NCI-H2081 treated with DMSO at 0.1 percent for 48 hours (cell line): ENCODE data around the gene FUT3.
"Not testable (repeated sequence)": the region's sequence is repeated elsewhere in the genome, so short reads cannot be mapped to it uniquely, and the experiment has no call there.

Source experiments
- DNase-seq: peaks from one replicate; lab custom pipeline; 2025; lab: John Stamatoyannopoulos, UW

The FUT3 gene

DNA sequence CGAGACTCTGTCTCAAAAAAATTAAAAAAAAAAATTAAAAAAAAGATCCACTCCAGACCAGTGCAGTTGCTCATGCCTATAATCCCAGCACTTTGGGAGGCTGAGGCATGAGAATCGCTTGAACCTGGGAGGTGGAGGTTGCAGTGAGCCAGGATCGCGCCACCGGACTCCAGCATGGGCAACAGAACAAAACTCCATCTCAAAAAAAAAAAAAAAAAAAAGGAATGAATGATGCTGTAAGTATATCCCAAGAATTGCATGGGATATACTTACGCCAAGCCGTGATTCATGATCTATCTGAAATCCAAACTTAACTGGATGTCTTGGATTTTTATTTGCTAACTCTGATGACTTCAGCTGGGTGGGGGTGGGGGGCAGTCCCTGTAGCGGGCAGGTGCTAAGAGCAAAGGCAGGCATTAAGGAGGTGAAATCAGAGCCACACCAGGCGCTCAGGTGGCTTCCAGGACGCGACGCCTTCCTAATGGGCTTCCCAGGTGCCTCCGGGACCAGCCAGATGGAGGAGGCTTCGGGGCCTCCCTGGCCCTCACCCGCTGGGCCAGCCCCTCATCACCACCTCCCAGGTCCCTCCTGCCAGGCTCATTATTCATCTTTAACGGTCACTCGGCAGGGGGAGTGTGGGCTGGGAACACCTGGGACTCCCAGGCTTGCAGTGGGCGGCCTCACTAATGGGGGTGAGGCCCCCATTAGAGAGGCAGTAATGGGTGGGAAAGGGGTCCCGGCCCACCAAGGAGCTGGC is 30.5 kb upstream of the FUT3 start:
- no peak for DNase-seq

DNA sequence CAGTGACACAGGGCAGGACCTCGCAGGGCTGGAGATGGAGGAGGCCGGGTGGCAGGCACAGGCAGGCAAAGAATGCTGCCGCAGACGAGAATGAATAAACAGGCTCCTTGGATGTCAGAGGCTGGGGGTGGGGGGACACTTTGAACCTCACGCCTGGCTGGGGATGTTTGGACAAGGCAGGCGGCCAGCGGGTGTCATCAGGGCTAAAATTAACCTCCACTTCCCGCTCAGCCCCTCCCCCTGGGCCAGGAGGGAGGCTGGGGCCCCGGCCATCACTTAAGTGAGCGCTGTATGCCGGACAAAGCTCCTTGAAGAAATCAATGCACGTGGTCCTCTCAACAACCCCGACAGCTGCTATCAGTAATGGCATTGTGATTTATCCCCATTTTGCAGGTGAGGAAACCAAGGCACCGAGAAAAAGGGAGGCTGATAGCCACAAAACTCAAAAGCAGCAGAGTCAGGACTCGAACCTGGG is 29.4 kb upstream of the FUT3 start:
- no peak for DNase-seq

DNA sequence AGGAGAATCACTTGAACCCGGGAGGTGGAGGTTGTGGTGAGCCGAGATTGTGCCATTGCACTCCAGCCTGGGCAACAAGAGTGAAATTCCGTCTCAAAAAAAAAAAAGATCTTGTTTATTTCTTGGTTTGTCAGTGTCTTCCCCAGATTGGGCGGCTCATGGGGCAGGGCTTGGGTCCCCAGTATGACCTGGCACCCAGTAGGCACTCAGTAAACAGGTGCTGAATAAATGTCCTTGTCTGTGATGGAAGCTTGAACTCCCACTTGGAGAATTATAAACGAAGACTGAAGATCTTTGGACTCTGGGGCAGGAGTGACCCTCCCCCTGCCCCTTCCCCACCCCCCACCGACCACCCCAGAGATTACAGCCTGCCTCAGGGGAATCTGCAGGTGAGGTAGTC is 28.9 kb upstream of the FUT3 start:
- no peak for DNase-seq

DNA sequence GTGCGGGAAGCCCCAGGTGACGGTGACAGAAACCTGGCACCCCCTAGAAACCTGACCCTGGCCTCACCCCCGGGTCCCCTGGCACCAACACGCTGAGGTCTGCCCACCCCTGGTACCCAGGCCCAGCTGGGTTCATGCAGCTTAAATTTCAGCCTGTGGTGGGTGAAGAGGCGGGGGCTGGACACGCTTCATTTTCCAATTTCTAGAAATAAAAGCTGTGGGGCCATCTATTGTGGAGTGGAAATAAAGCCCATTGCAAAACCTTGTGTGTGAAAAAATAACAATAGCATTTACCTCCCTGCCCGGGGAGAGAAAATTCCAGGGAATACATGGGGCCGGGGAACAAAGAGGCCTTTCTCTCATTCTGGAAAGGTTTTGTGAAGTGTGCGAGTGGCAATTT is 26.6 kb upstream of the FUT3 start:
- no peak for DNase-seq

GRCh38 chr19:5877427-5877826 is 26.2 kb upstream of the FUT3 start:
- no peak for DNase-seq

- not testable (repeated sequence) for DNase-seq
Measured at GRCh38 chr19:5874496-5874895, 23.2 kb upstream of the FUT3 start.

- DNase-seq = no peak
Measured at GRCh38 chr19:5873617-5874199, 22.5 kb upstream of the FUT3 start.

- no peak for DNase-seq
Measured at GRCh38 chr19:5870986-5871394, 19.7 kb upstream of the FUT3 start.

DNA sequence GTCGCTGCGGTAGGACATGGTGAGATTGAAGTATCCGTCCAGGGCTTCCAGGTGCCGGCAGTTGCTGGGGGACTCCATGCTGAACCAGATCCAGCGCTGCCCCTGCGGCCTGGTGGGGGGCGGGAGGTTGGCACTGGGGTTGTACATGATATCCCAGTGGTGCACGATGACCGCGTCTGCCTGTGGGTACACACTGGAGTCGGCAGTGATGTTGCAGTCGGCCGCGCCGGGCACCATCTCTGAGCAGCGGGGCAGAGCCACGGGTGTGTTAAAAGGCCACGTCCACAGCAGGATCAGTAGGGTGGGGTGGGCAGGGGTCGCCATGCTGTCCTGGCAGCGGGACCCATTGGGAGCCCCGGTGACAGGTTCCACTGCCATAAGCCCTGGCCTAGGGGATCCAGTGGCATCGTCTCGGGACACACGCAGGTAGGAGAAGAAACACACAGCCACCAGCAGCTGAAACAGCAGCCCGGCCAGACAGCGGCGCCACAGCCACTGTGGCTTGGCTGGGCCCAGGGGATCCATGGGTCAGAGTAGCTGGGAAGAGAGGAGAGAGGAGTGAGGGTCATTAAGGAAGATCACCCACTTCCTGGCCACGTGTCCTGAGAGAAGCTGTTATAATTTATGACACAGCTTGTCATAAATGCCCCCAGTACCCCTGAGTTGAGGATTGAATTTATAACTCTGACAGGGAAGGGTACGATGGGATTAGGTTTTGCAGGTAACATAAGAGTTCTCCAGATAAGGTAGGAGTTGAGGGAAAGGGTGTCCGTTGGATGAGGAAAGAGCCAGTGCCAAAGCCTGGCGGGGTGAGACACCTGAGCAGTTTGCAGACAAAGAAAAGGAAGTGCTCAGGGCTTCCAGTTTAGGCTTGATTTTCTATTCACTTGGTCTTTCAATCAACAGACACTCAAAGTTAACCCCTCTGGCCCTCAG is 16.2 kb upstream of the FUT3 start:
- no peak for DNase-seq

- no peak for DNase-seq
Measured at GRCh38 chr19:5865772-5866171, 14.5 kb upstream of the FUT3 start.

DNA sequence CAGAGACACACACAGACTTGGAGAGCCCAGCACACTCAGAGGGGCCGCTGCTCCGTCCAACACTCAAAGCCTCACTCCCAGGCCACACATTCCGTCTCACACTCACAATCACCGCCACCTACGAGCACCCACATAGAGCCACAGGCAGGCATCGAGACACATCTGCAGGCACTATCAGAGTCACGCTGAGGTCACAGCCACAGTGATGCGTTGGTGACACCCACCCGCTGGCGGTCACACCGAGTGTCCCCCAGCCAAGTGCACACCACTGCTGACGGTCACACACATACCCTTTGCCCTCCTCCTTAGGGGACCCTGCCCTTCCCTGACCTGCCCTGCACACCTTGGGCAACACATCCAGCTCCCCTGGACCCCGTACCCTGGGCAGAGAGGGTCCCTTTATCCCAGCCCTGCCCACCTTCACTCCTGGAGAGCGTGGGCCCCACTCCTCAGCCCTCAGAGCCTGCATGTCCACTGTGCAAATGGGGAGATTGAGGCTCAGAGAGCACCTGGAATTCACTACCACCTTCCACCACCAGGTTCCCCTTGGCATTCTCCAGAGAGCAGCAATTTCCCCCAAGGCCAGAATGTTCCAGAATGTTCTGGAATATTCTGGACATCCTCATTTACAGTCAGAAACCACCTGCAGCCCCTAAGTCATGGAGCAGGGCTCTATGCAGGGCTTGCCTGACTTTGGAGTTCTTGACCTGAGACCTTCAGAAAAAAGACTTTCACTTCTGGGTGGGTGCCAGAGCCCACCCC is 13.7 kb upstream of the FUT3 start:
- DNase-seq = no peak

- no peak for DNase-seq
Measured at GRCh38 chr19:5864013-5864720, 12.9 kb upstream of the FUT3 start.

- no peak for DNase-seq
Measured at GRCh38 chr19:5863030-5863665, 11.9 kb upstream of the FUT3 start.

DNA sequence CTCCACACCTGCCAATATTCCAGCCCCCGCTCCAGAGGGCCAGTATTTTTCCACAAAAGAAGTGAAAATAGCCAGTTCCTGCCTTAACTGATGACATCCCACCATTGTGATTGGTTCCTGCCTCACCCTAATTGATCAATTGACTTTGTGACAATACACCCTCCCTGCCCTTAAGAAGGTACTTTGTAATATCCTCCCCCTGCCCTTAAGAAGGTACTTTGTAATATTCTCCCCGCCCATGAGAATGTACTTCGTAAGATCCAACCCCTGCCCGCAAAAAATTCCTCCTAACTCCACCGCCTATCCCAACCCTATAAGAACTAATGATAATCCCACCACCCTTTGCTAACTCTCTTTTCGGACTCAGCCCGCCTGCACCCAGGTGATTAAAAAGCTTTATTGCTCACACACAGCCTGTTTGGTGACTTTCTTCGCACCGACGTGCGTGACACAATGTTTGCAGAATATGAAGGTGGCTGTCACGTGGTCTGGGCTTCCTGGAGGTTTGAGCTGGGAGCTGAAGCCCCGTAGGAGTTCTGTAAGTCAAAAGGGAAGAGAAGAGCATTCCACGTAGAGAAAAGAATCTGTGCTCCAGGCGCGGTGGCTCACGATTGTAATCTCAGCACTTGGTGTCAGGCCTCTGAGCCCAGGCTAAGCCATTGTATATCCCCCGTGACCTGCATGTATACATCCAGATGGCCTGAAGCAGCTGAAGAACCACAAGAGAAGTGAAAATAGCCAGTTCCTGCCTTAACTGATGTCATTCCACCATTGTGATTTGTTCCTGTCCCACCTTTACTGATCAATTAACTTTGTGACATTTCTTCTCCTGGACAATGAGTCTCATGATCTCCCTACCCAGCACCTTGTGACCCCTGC is 6.2 kb upstream of the FUT3 start:
- DNase-seq = no peak

DNA sequence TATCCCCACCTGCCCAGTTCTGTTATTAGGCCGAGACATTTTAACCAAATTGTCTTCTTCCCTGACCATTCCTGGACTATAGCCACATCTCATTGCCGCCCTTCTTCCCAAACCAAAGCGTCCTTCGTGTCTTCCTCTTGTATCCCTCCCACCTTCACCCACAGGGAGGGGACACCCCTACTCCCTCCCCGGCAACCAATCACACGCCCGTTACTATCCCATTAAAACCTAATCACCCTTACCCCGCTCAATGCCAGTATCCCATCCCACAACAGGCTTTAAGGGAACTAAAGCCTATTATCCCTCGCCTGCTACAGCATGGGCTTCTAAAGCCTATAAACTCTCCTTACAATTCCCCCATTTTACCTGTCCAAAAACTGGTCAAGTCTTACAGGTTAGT is 3.9 kb upstream of the FUT3 start:
- DNase-seq = not testable (repeated sequence)

GRCh38 chr19:5854121-5854520 is 2.9 kb upstream of the FUT3 start:
- DNase-seq = not testable (repeated sequence)

DNA sequence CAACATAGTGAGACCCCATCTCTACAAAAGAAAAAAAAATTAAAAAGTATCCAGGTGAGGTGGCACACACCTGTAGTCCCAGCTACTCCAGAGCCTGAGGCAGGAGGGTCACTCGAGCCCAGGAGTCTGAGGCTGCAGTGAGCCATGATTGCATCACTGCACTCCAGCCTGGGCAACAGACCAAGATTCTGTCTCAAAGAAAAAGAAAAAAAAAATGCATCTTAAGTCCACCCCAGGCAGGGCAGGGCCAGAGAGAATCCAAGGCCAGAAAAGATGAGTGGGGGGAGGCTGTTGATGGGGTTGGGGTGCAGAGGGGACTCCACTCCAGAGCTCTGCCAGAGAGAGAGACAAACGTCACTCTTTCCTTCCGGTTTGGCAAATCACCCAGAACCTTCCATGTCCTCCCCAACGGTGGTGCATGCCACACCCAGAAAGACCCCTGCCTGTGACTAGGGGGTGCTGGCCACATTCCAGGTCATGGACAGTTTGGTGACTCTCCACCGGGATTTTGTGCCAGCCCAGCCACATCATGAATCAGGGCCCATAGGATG is 431 bp downstream of the FUT3 start:
- DNase-seq = no peak

- no peak for DNase-seq
Measured at GRCh38 chr19:5850189-5850588, 1.1 kb downstream of the FUT3 start.

GRCh38 chr19:5848621-5849020 is 2.6 kb downstream of the FUT3 start:
- not testable (repeated sequence) for DNase-seq
